ENCODE results near the gene HDGF.
A peak's percentile ranks its signal among the peaks of the same experiment; 100 is the strongest.

The HDGF gene

GRCh38 chr1:156728599-156729462 is 22.6 kb downstream of the HDGF start, which contains the start of gene ISG20L2:
TSS of gene ISG20L2 (minus strand) at chr1:156728766. CDS start at chr1:156727652, 1,114 bp downstream.
- in situ Hi-C loops (cut with HindIII; ENCODE audit: low pct_ligation_motif_present, low pct_unique_long_range_greater_than_20kb, low sequenced_read_pairs) = no loop called here
- peak; percentile 99 for DNase-seq

- in situ Hi-C loops (cut with HindIII; ENCODE audit: low pct_ligation_motif_present, low pct_unique_long_range_greater_than_20kb, low sequenced_read_pairs) = no loop called here
- DNase-seq = peak; percentile 87
These were observed 23.4 kb downstream of the HDGF start, which contains the start of gene METTL25B for GRCh38 chr1:156727926-156728598. TSS of gene METTL25B (plus strand) at chr1:156728469. CDS start at chr1:156729105, 636 bp downstream.

- in situ Hi-C loops (cut with HindIII; ENCODE audit: low pct_ligation_motif_present, low pct_unique_long_range_greater_than_20kb, low sequenced_read_pairs) = no loop called here
- no peak for DNase-seq
These were observed 24.0 kb downstream of the HDGF start for GRCh38 chr1:156727492-156727891.

- in situ Hi-C loops (cut with HindIII; ENCODE audit: low pct_ligation_motif_present, low pct_unique_long_range_greater_than_20kb, low sequenced_read_pairs) = no loop called here
- DNase-seq = peak; percentile 79
These were observed 24.8 kb downstream of the HDGF start for GRCh38 chr1:156726549-156727226.

GRCh38 chr1:156725683-156726280 is 25.7 kb downstream of the HDGF start:
- peak; percentile 91 for DNase-seq
- in situ Hi-C loops (cut with HindIII; ENCODE audit: low pct_ligation_motif_present, low pct_unique_long_range_greater_than_20kb, low sequenced_read_pairs) = no loop called here

GRCh38 chr1:156721535-156721934 is 29.9 kb downstream of the HDGF start:
- DNase-seq = no peak
- in situ Hi-C loops (cut with HindIII; ENCODE audit: low pct_ligation_motif_present, low pct_unique_long_range_greater_than_20kb, low sequenced_read_pairs) = no loop called here

- in situ Hi-C loops (cut with HindIII; ENCODE audit: low pct_ligation_motif_present, low pct_unique_long_range_greater_than_20kb, low sequenced_read_pairs) = no loop called here
- no peak for DNase-seq
These were observed 30.3 kb downstream of the HDGF start for GRCh38 chr1:156721131-156721530.

- in situ Hi-C loops (cut with HindIII; ENCODE audit: low pct_ligation_motif_present, low pct_unique_long_range_greater_than_20kb, low sequenced_read_pairs) = no loop called here
- DNase-seq = no peak
These were observed 34.1 kb downstream of the HDGF start for GRCh38 chr1:156717351-156717750.

- in situ Hi-C loops (cut with HindIII; ENCODE audit: low pct_ligation_motif_present, low pct_unique_long_range_greater_than_20kb, low sequenced_read_pairs) = no loop called here
- DNase-seq = no peak
These were observed 36.6 kb downstream of the HDGF start for GRCh38 chr1:156714830-156715229.

GRCh38 chr1:156712626-156713025 is 38.8 kb downstream of the HDGF start:
- DNase-seq = peak; percentile 35
- in situ Hi-C loops (cut with HindIII; ENCODE audit: low pct_ligation_motif_present, low pct_unique_long_range_greater_than_20kb, low sequenced_read_pairs) = no loop called here

GRCh38 chr1:156711011-156711817 is 40.3 kb downstream of the HDGF start:
- DNase-seq = no peak
- in situ Hi-C loops (cut with HindIII; ENCODE audit: low pct_ligation_motif_present, low pct_unique_long_range_greater_than_20kb, low sequenced_read_pairs) = no loop called here

GRCh38 chr1:156709757-156710489 is 41.6 kb downstream of the HDGF start:
- in situ Hi-C loops (cut with HindIII; ENCODE audit: low pct_ligation_motif_present, low pct_unique_long_range_greater_than_20kb, low sequenced_read_pairs) = no loop called here
- no peak for DNase-seq

GRCh38 chr1:156709031-156709430 is 42.4 kb downstream of the HDGF start:
- DNase-seq = no peak
- in situ Hi-C loops (cut with HindIII; ENCODE audit: low pct_ligation_motif_present, low pct_unique_long_range_greater_than_20kb, low sequenced_read_pairs) = no loop called here

- in situ Hi-C loops (cut with HindIII; ENCODE audit: low pct_ligation_motif_present, low pct_unique_long_range_greater_than_20kb, low sequenced_read_pairs) = no loop called here
- DNase-seq = no peak
These were observed 43.2 kb downstream of the HDGF start for GRCh38 chr1:156708218-156708661.

- in situ Hi-C loops (cut with HindIII; ENCODE audit: low pct_ligation_motif_present, low pct_unique_long_range_greater_than_20kb, low sequenced_read_pairs) = no loop called here
- no peak for DNase-seq
These were observed 43.9 kb downstream of the HDGF start for GRCh38 chr1:156707417-156708217.

GRCh38 chr1:156706657-156707416 is 44.6 kb downstream of the HDGF start:
- in situ Hi-C loops (cut with HindIII; ENCODE audit: low pct_ligation_motif_present, low pct_unique_long_range_greater_than_20kb, low sequenced_read_pairs) = no loop called here
- DNase-seq = no peak
